Choroid plexus epithelial cell (primary cell): ENCODE results near the gene MGAT4C.
A peak's percentile ranks its signal among the peaks of the same experiment; 100 is the strongest.

Source experiments
- DNase-seq: peaks from one replicate; pipeline ENCODE4 v3.0.0-alpha.2; 2010; ENCODE audit warnings: low read depth
- H3K4me3 ChIP-seq: 2 replicates; pipeline ENCODE4 v1.5.1; 2011; ENCODE audit warnings: low read depth, mild to moderate bottlenecking, control low read depth, low read length, moderate library complexity
- TF ChIP-seq, protein P1 (sequence below): conservative IDR thresholded peaks from 2 replicates; pipeline ENCODE4 v1.5.1; 2011; ENCODE audit warnings: low read depth, mild to moderate bottlenecking, control low read depth, inconsistent platforms, low read length, moderate library complexity

Gene MGAT4C

DNA sequence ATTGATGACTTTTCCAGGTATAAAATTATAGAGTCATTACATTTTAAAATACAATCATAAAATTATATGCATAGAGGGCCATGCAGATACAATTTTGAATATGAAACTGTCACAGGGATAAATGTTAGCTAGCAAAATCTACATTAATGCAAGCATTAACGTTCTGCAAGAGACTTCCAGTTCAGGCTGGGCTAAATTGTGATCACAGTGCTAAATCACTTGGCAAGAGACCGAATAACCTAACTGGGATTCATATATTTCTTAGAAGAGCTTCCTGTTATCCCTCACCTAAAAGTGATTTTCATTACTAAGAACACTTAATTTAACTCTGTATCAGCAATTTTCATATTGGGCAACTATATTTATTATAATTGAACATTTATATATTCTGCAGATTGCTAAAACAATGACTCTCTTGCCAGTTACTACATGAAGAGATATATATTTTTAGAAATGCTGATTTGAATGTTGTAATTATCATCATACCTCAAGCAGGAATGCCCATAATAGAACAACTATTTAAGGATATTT lies 83.2 kb downstream of the MGAT4C start:
- no peak for DNase-seq
- H3K4me3 ChIP-seq = no peak overlapping the region
- TF ChIP-seq, protein P1, sequence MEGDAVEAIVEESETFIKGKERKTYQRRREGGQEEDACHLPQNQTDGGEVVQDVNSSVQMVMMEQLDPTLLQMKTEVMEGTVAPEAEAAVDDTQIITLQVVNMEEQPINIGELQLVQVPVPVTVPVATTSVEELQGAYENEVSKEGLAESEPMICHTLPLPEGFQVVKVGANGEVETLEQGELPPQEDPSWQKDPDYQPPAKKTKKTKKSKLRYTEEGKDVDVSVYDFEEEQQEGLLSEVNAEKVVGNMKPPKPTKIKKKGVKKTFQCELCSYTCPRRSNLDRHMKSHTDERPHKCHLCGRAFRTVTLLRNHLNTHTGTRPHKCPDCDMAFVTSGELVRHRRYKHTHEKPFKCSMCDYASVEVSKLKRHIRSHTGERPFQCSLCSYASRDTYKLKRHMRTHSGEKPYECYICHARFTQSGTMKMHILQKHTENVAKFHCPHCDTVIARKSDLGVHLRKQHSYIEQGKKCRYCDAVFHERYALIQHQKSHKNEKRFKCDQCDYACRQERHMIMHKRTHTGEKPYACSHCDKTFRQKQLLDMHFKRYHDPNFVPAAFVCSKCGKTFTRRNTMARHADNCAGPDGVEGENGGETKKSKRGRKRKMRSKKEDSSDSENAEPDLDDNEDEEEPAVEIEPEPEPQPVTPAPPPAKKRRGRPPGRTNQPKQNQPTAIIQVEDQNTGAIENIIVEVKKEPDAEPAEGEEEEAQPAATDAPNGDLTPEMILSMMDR = no peak

DNA sequence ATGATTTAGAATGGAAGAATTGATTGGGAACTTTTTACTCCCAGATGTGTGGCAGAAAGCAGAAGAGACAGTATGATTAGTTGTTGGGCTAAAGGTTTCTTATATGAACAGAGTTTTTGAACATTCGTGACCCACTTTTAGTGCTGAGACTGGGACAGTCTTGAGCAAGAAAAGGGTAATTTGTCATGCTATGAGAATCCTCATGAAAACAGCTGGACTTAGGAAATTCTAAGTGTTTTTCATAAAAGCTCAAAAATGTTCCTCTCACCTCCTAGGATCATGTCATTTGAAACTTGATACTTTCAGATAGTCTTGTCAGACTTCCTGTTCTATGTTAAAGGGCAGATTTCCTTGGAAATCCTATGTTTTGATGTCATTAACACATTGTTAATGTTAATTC lies 86.1 kb downstream of the MGAT4C start:
- TF ChIP-seq, protein P1 = no peak
- H3K4me3 ChIP-seq = no peak overlapping the region
- peak; percentile 55 for DNase-seq

DNA sequence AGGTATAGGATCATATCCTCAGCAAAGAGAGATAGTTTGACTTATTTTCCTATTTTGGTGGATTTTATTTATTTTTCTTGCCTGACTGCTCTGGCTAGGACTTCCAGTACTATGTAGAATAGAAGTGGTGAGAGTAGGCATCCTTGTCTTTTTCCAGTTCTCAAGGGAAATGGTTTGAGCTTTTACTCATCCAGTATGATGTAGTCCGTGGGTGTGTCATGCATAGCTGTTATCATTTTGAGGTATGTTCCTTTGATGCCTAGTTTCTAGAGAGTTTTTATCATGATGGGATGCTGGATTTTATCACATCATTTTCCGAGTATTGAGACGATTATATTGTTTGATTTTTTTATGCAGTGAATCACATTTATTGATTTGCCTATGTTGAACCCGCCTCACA lies 97.2 kb downstream of the MGAT4C start:
- TF ChIP-seq, protein P1 = no peak
- peak; percentile 7 for DNase-seq
- H3K4me3 ChIP-seq = no peak overlapping the region

DNA sequence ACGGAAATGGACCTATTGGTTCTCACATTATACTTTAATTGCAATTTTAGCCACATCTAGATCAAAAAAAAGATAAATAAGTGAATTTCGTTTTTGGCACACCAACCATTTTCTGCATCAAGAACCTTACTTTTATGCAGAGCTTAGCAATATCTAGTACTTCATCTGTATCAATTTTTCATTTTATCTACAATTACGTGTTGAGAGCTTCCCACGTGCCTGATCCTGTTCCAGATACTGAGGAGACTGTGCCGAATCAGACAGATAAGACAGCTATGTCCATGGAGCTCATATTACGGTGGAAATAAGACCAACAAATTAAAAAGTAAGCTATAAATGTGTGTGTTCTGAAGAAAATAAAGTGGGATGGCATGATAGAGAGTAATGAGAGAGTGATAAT lies 101.6 kb downstream of the MGAT4C start:
- no peak overlapping the region for H3K4me3 ChIP-seq
- TF ChIP-seq, protein P1 = no peak

DNA sequence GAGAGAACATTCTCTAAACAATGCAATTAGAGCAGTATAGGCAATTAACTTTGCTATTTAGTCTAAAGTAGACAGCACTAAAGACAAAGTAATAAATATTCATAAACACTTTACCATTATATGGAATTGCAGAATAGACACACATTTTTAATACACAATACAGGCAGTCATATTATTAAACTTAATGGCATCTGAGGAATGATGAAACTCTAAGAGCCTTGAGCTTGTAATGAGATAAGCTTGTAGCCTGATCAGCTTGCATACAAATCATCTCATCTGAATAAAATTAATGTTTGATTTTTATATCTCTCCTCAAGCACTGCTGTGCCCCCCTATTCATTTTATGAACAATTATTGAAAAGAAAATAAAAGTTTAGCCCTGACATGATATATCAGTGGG lies 107.6 kb downstream of the MGAT4C start:
- peak; percentile 53 for DNase-seq
- TF ChIP-seq, protein P1 = no peak
- no peak overlapping the region for H3K4me3 ChIP-seq

More for the DNA sequence above, 101.6 kb downstream of the MGAT4C start:
- DNase-seq = no peak

DNA sequence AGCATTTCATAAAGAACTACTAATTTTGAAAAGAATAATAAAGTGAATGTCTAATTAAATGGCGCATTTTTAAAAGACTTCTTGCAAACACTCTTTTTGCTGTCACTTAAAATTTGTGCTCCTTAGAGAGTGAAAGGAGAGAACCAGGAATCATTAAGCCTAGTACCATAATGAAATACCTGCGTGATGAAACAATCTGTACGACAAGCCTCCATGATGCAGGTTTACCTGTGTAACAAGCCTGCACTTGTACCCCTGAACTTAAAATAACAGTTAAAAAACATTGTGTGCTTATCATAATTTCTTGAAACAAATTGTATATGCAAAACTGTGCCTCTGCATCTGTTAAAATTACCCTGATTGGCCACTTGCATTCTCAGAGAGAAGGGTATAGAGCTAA lies 108.1 kb downstream of the MGAT4C start:
- H3K4me3 ChIP-seq = no peak overlapping the region
- TF ChIP-seq, protein P1 = no peak
- no peak for DNase-seq

DNA sequence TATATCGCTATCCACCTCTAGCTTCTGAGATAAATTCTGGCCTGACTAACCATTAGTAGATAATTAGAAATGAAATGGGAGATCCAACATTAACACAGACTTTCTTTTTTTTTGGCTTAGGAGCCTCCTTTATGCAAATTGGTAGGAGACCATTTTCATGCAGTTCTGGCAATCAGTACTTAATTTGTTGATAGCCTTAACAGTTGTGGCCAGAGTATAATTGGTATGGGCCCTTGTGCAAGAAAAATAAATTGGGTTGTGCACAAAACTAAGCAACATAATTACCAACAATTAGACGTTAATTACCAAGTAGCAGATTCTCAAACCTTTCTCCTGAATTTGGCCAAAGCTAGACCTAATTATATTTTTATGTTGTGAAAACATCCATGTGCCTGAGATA lies 111.0 kb downstream of the MGAT4C start:
- no peak for DNase-seq
- TF ChIP-seq, protein P1 = no peak

More for the DNA sequence above, 111.0 kb downstream of the MGAT4C start:
- no peak overlapping the region for H3K4me3 ChIP-seq
